ENCODE measurements around the gene PLPP6.

DNA sequence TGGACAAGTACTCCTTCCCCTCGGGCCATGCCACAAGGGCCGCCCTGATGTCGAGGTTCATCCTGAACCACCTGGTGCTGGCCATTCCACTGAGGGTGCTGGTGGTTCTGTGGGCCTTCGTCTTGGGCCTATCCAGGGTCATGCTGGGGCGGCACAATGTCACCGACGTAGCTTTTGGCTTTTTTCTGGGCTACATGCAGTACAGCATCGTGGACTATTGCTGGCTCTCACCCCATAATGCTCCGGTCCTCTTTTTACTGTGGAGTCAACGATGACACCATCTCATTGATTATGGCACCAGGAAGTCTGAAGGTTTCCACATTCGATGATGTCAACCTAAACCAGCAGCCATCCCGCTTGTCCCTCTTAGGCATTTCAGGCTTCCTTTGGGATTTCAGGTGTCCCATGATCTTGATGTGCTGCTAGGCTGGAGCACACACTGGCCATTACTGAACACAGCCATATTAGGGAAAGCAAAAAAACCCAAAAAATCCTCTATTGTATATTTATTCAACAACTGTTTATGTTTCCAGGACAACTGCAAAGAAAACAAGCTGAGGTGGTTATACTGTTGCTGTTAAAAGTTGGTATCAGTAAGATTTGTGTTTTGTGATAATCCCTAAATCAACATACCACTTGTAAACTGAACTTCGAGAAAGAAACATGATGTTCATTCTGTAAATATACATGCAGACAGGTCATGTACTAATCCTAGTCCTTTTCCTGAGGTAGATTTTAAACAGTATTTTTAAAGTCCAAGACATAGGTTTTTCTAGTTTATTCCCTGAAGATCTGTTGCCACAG, 1.1 kb downstream of the PLPP6 start:
- TF ChIP-seq POLR2AphosphoS5 (IDR thresholded peaks at IDR 0.05) (no peak), EP300 (conservative IDR thresholded peaks at IDR 0.05; ENCODE audit: poor library complexity, severe bottlenecking) (no peak), TAF1 (IDR thresholded peaks at IDR 0.05; ENCODE audit: low read depth) (no peak), RAD21 (conservative IDR thresholded peaks at IDR 0.05) (no peak), EZH2 (IDR thresholded peaks at IDR 0.05; ENCODE audit: borderline replicate concordance, insufficient read depth, low read length, poor library complexity, severe bottlenecking) (no peak), SMC3 (conservative IDR thresholded peaks at IDR 0.05; ENCODE audit: poor library complexity) (no peak), REST (IDR thresholded peaks at IDR 0.05; ENCODE audit: borderline replicate concordance) (no peak), MXI1 (conservative IDR thresholded peaks at IDR 0.05; ENCODE audit: poor library complexity, severe bottlenecking) (no peak)
- TF ChIP-seq, protein P1, sequence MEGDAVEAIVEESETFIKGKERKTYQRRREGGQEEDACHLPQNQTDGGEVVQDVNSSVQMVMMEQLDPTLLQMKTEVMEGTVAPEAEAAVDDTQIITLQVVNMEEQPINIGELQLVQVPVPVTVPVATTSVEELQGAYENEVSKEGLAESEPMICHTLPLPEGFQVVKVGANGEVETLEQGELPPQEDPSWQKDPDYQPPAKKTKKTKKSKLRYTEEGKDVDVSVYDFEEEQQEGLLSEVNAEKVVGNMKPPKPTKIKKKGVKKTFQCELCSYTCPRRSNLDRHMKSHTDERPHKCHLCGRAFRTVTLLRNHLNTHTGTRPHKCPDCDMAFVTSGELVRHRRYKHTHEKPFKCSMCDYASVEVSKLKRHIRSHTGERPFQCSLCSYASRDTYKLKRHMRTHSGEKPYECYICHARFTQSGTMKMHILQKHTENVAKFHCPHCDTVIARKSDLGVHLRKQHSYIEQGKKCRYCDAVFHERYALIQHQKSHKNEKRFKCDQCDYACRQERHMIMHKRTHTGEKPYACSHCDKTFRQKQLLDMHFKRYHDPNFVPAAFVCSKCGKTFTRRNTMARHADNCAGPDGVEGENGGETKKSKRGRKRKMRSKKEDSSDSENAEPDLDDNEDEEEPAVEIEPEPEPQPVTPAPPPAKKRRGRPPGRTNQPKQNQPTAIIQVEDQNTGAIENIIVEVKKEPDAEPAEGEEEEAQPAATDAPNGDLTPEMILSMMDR (IDR thresholded peaks at IDR 0.05; ENCODE audit: poor library complexity, severe bottlenecking): no peak
